SK-N-SH (cell line): Measurements from ENCODE around the gene MFNG. TPM values are rescaled to one million over a fixed set of nuclear protein-coding genes. Genes with fewer than 3 reads are reported as not detected.

Experiments used
- CTCF ChIA-PET: fragments of 300-600, 350-600 bp; formaldehyde crosslinking; extraction: SDS; loops from one replicate; lab custom pipeline; 2021; lab: Yijun Ruan, JAX
- POLR2A ChIA-PET: fragments of 350-600 bp; sonication (Branson Sonifier 250); formaldehyde crosslinking; extraction: SDS; loops from one replicate; lab custom pipeline; 2020; ENCODE audit warnings: antibody characterized with exemption, inconsistent platforms; lab: Yijun Ruan, JAX
- DNase-seq: peaks from one replicate; pipeline ENCODE4 v3.0.0; 2012
- H2AFZ ChIP-seq: fragments of 200-600 bp; sonication (generic); 2 replicates; pipeline ENCODE4 v1.8.1; 2016; ENCODE audit warnings: antibody characterized with exemption, mild to moderate bottlenecking, low read depth
- H3F3A ChIP-seq: fragments of 200-600 bp; sonication (generic); replicated peaks from 2 replicates; pipeline ENCODE3; 2016; ENCODE audit warnings: antibody characterized with exemption, mild to moderate bottlenecking; ENCODE audit not compliant: insufficient read depth
- H3K27ac ChIP-seq, 2 experiments: fragments of 200-500 bp in 1 of 2; fragments of 200-600 bp in 1 of 2; sonication (Bioruptor generic) in 1 of 2; sonication (generic), shearing (Covaris generic) in 1 of 2; 2 replicates each; pipeline versions ENCODE4 v1.5.1 to v1.6.1; 2014 to 2016; ENCODE audit warnings: low read depth in 2 of 2, inconsistent platforms in 1 of 2, low read length in 1 of 2, mild to moderate bottlenecking in 1 of 2, mixed read lengths in 1 of 2
- H3K27me3 ChIP-seq: fragments of 200-600 bp; sonication (generic), shearing (Covaris generic); 2 replicates; pipeline ENCODE4 v1.6.1; 2016; ENCODE audit warnings: mixed run types; ENCODE audit not compliant: insufficient read depth
- H3K36me3 ChIP-seq, 2 experiments: fragments of 200-500 bp in 1 of 2; fragments of 200-600 bp in 1 of 2; sonication (Bioruptor generic) in 1 of 2; sonication (generic) in 1 of 2; replicated peaks in 1 of 2; 2 replicates each; pipeline versions ENCODE3 to v1.5.1; 2014 to 2016; ENCODE audit warnings: low read length in 1 of 2, mild to moderate bottlenecking in 1 of 2; ENCODE audit not compliant: insufficient read depth in 2 of 2, control insufficient read depth in 1 of 2
- H3K4me1 ChIP-seq, 2 experiments: fragments of 200-500 bp in 1 of 2; fragments of 200-600 bp in 1 of 2; sonication (Bioruptor generic) in 1 of 2; sonication (generic), shearing (Covaris generic) in 1 of 2; 2 replicates each; pipeline versions ENCODE4 v1.5.1 to v1.6.1; 2014 to 2016; ENCODE audit warnings: low read depth in 1 of 2, low read length in 1 of 2, mixed run types in 1 of 2; ENCODE audit not compliant: insufficient read depth in 2 of 2, control insufficient read depth in 1 of 2
- H3K4me2 ChIP-seq: fragments of 200-600 bp; sonication (generic), shearing (Covaris generic); 2 replicates; pipeline ENCODE4 v1.6.1; 2017; ENCODE audit warnings: mixed run types
- H3K4me3 ChIP-seq, 2 experiments: fragments of 200-500 bp in 1 of 2; fragments of 200-600 bp in 1 of 2; sonication (Bioruptor generic) in 1 of 2; sonication (generic), shearing (Covaris generic) in 1 of 2; 2 replicates each; pipeline versions ENCODE4 v1.5.1 to v1.8.1; 2014 to 2016; ENCODE audit warnings: low read depth in 2 of 2, inconsistent platforms in 1 of 2, low read length in 1 of 2, mild to moderate bottlenecking in 1 of 2, mixed read lengths in 1 of 2, moderate library complexity in 1 of 2
- H3K79me2 ChIP-seq: fragments of 200-600 bp; sonication (generic); 2 replicates; pipeline ENCODE4 v1.8.1; 2017; ENCODE audit warnings: mild to moderate bottlenecking; ENCODE audit not compliant: insufficient read depth
- H3K9ac ChIP-seq: fragments of 200-600 bp; sonication (generic); 2 replicates; pipeline ENCODE4 v1.6.1; 2017; ENCODE audit warnings: mixed run types
- H3K9me2 ChIP-seq: fragments of 200-600 bp; sonication (generic); 2 replicates; pipeline ENCODE4 v1.6.1; 2017; ENCODE audit warnings: mixed run types
- H3K9me3 ChIP-seq: fragments of 200-600 bp; sonication (generic); 2 replicates; pipeline ENCODE4 v1.6.1; 2017; ENCODE audit warnings: mixed run types, mild to moderate bottlenecking, moderate library complexity
- H4K20me1 ChIP-seq: fragments of 200-600 bp; sonication (generic); 2 replicates; pipeline ENCODE4 v1.6.1; 2017; ENCODE audit warnings: mild to moderate bottlenecking, mixed run types; ENCODE audit not compliant: insufficient read depth
- CHD2 ChIP-seq: fragments of 150-350 bp; IDR thresholded peaks from 2 replicates; pipeline ENCODE4 v1.6.1; 2018; ENCODE audit warnings: low read length; ENCODE audit not compliant: partially characterized antibody
- CTCF ChIP-seq: fragments of 200-600 bp; sonication (generic); IDR thresholded peaks from 2 replicates; pipeline ENCODE4 v1.6.1; 2017; ENCODE audit warnings: antibody characterized with exemption, mild to moderate bottlenecking, moderate library complexity
- ELF1 ChIP-seq: IDR thresholded peaks from 2 replicates; pipeline ENCODE4 v1.4.0; 2012
- FOSL2 ChIP-seq: IDR thresholded peaks from 2 replicates; pipeline ENCODE4 v1.4.0; 2012; ENCODE audit warnings: low read depth, mild to moderate bottlenecking, moderate library complexity, borderline replicate concordance
- FOXJ3 ChIP-seq: sonication (generic); formaldehyde crosslinking; IDR thresholded peaks from 2 replicates; pipeline ENCODE4 v1.5.1; 2020; ENCODE audit warnings: mild to moderate bottlenecking, missing genetic modification reagents
- GATA2 ChIP-seq: sonication (generic); formaldehyde crosslinking; IDR thresholded peaks from 2 replicates; pipeline ENCODE4 v1.5.0; 2020; ENCODE audit warnings: mild to moderate bottlenecking, missing genetic modification reagents
- IRF3 ChIP-seq: fragments of 150-350 bp; IDR thresholded peaks from 2 replicates; pipeline ENCODE4 v1.6.1; 2016; ENCODE audit warnings: mild to moderate bottlenecking, low read depth, low read length
- MAX ChIP-seq: IDR thresholded peaks from 2 replicates; pipeline ENCODE4 v1.4.0; 2012; ENCODE audit warnings: low read depth
- MEF2A ChIP-seq: IDR thresholded peaks from 2 replicates; pipeline ENCODE4 v1.4.0; 2012; ENCODE audit warnings: low read depth, borderline replicate concordance
- MXI1 ChIP-seq: IDR thresholded peaks from 2 replicates; pipeline ENCODE4 v1.6.1; 2012; ENCODE audit warnings: mild to moderate bottlenecking, low read depth, low read length, improper control_type of control experiment
- NRF1 ChIP-seq: IDR thresholded peaks from 2 replicates; pipeline ENCODE4 v1.6.1; 2012; ENCODE audit warnings: low read depth, mild to moderate bottlenecking, low read length
- PBX3 ChIP-seq: IDR thresholded peaks from 2 replicates; pipeline ENCODE4; 2012
- RAD21 ChIP-seq: IDR thresholded peaks from 2 replicates; pipeline ENCODE4 v1.6.1; 2012; ENCODE audit warnings: mild to moderate bottlenecking, low read length
- REST ChIP-seq: IDR thresholded peaks from 2 replicates; pipeline ENCODE4 v1.6.1; 2012; ENCODE audit warnings: mild to moderate bottlenecking, low read depth, low read length, moderate library complexity
- RFX5 ChIP-seq: IDR thresholded peaks from 2 replicates; pipeline ENCODE4 v1.6.1; 2012; ENCODE audit warnings: mild to moderate bottlenecking, improper control_type of control experiment, low read length
- SIN3A ChIP-seq: IDR thresholded peaks from 2 replicates; pipeline ENCODE4 v1.6.1; 2012; ENCODE audit warnings: low read depth, mild to moderate bottlenecking, low read length, moderate library complexity, borderline replicate concordance
- TCF12 ChIP-seq: IDR thresholded peaks from 2 replicates; pipeline ENCODE4 v1.4.0; 2012
- USF1 ChIP-seq: IDR thresholded peaks from 2 replicates; pipeline ENCODE4 v1.4.0; 2012; ENCODE audit warnings: low read depth, borderline replicate concordance
- WGBS: methylation state at CpG from one replicate; pipeline ENCODE4 v1.1.6; 2017; ENCODE audit warnings: low lambda C conversion rate; 5-methylcytosine and 5-hydroxymethylcytosine counted together
- polyA plus RNA-seq, 3 experiments: library from polyadenylated mRNA; depleted of rRNA; stranded (reverse); fragments of >200 nt; gene quantifications; 2 replicates each; pipeline ENCODE4 v1.2.3, GENCODE V29; 2012

MFNG gene
- polyA plus RNA-seq, 1 of the 3 experiments (the other 2 are of a cell fraction): 0.18 TPM

- Histone ChIP-seq H3K9me3 (no peaks in the 10 kb centered on the region), H4K20me1 (no peaks in the 10 kb centered on the region), H3K27me3 (no peaks in the 10 kb centered on the region), H3K4me3 (no peak overlapping the region), H3K27ac (no peak overlapping the region), H3K36me3 (peaks cover 0 to 6% of the 10 kb centered on the region in 2 experiments), H2AFZ (no peak overlapping the region), H3K4me2 (no peak overlapping the region), H3K79me2 (no peaks in the 10 kb centered on the region)
- POLR2A ChIA-PET: no interaction called here
- WGBS: 100% methylated on average over 3 of the region's 3 CpGs
- DNase-seq: no peak
- TF ChIP-seq ELF1 (no peak), FOSL2 (no peak), GATA2 (no peak)
- TF ChIP-seq, all 33 proteins: peak for 0
- Histone ChIP-seq H3K4me1 (peaks cover 10 to 45% of the 10 kb centered on the region in 2 experiments), H3K9ac (no peak overlapping the region), H3K9me2 (no peaks in the 10 kb centered on the region), H3F3A (peaks cover 3% of the 10 kb centered on the region)
- CTCF ChIA-PET: interaction anchor here (1.0 kb wide), 1 partner anchor 64 kb away, joined by 3 read pairs; no protein-coding TSS in a partner anchor
These were observed 17.0 kb upstream of the MFNG start for GRCh38 chr22:37503183-37503683.

- H3K4me1 ChIP-seq: peaks cover 10 to 51% of the 10 kb centered on the region in 2 experiments
- H3K27ac ChIP-seq: peak overlapping the region in 1 of 2 experiments; percentile 58; a peak in 1 of 4 replicates
- no peak overlapping the region for H3K4me2 ChIP-seq
- H3K79me2 ChIP-seq: no peaks in the 10 kb centered on the region
- 91% methylated on average over 13 of the region's 16 CpGs for WGBS
- H3K36me3 ChIP-seq: peaks cover 0 to 6% of the 10 kb centered on the region in 2 experiments
- no peaks in the 10 kb centered on the region for H3K27me3 ChIP-seq
- H3F3A ChIP-seq: peaks cover 9% of the 10 kb centered on the region
- no peaks in the 10 kb centered on the region for H4K20me1 ChIP-seq
- no peak overlapping the region for H3K9ac ChIP-seq
- ChIA-PET POLR2A (no interaction called here), CTCF (interaction anchor here (0.7 to 2.1 kb wide), 3 partner anchors 10 to 186 kb away, joined by 3 to 6 read pairs (median 3); no protein-coding TSS in a partner anchor)
- H3K4me3 ChIP-seq: no peak overlapping the region
- H3K9me2 ChIP-seq: no peaks in the 10 kb centered on the region
- DNase-seq: no peak
- H2AFZ ChIP-seq: no peak overlapping the region
- no peaks in the 10 kb centered on the region for H3K9me3 ChIP-seq
- TF ChIP-seq REST: no peak
- TF ChIP-seq MAX: no peak
- no peak for TF ChIP-seq RAD21
- no peak for TF ChIP-seq IRF3
- TF ChIP-seq MXI1: no peak
- no peak for TF ChIP-seq NRF1
- no peak for TF ChIP-seq CHD2
- no peak for TF ChIP-seq RFX5
- TF ChIP-seq PBX3: no peak
- no peak for TF ChIP-seq USF1
- TF ChIP-seq FOXJ3 (CRISPR knock-in tag): no peak
- no peak for TF ChIP-seq TCF12
- TF ChIP-seq SIN3A: no peak
- TF ChIP-seq MEF2A: no peak
- no peak for TF ChIP-seq CTCF
These were observed 16.4 kb upstream of the MFNG start for GRCh38 chr22:37502342-37503182.
